Panc1 (cell line): ENCODE results near the gene FAM186B. TPM values are rescaled to one million over a fixed set of nuclear protein-coding genes. Genes with fewer than 3 reads are reported as not detected.

Experiments
- ATAC-seq: fragments of 200-7000 bp; cut with Tn5 transposase; 2 replicates; pipeline ENCODE4 v1.9.1; 2020; ENCODE audit warnings: mild to moderate bottlenecking, moderate library complexity
- BruUV-seq: library from RNA; stranded (reverse); fragments of 400-500 nt; replicated peaks from 2 replicates; lab custom pipeline; 2021; lab: Mats Ljungman, UMichigan
- CTCF ChIA-PET: fragments of 300-600 bp; sonication (Branson Sonifier 250); formaldehyde crosslinking; loops from one replicate; lab custom pipeline; 2022; ENCODE audit warnings: antibody characterized with exemption; lab: Charles Lee
- POLR2A ChIA-PET: fragments of 300-600 bp; sonication (Branson Sonifier 250); formaldehyde crosslinking; loops from one replicate; lab custom pipeline; 2022; ENCODE audit warnings: antibody characterized with exemption; lab: Charles Lee
- DNase-seq: peaks from one replicate; pipeline ENCODE4 v3.0.0-alpha.2; 2010; ENCODE audit warnings: low read depth, low spot score
- H3K27ac ChIP-seq: 2 replicates; pipeline ENCODE4 v1.5.1; 2011; ENCODE audit warnings: mild to moderate bottlenecking, low read length, inconsistent platforms
- H3K27me3 ChIP-seq: fragments of 200-500 bp; sonication (Bioruptor generic); 2 replicates; pipeline ENCODE4 v1.6.0; 2014; ENCODE audit warnings: low read length, inconsistent platforms; ENCODE audit not compliant: control insufficient read depth, insufficient read depth
- H3K36me3 ChIP-seq: fragments of 200-500 bp; sonication (Bioruptor generic); 2 replicates; pipeline ENCODE4 v1.5.1; 2014; ENCODE audit warnings: inconsistent platforms, mild to moderate bottlenecking, low read length, moderate library complexity; ENCODE audit not compliant: control insufficient read depth, insufficient read depth
- H3K4me1 ChIP-seq: 2 replicates; pipeline ENCODE4 v1.5.1; 2011; ENCODE audit warnings: inconsistent platforms, mild to moderate bottlenecking, low read length, moderate library complexity; ENCODE audit not compliant: control insufficient read depth, insufficient read depth
- H3K4me3 ChIP-seq, 2 experiments: 2 replicates each; pipeline ENCODE4 v1.5.1; 2011 to 2012; ENCODE audit warnings: low read depth in 2 of 2, low read length in 2 of 2, mild to moderate bottlenecking in 2 of 2, inconsistent platforms in 1 of 2, moderate library complexity in 1 of 2
- H3K9me3 ChIP-seq: fragments of 200-500 bp; sonication (Bioruptor generic); 2 replicates; pipeline ENCODE4 v1.5.1; 2014; ENCODE audit warnings: low read depth, mild to moderate bottlenecking, inconsistent platforms, low read length, moderate library complexity; ENCODE audit not compliant: control insufficient read depth, insufficient read depth
- CTCF ChIP-seq: fragments of 450-650 bp; IDR thresholded peaks from 2 replicates; pipeline ENCODE4 v1.5.1; 2017; ENCODE audit warnings: mild to moderate bottlenecking
- POLR2AphosphoS5 ChIP-seq: IDR thresholded peaks from 2 replicates; pipeline ENCODE4 v1.6.1; 2012; ENCODE audit warnings: mild to moderate bottlenecking, low read depth, low read length, moderate library complexity
- SIN3A ChIP-seq: IDR thresholded peaks from 2 replicates; pipeline ENCODE4 v1.6.1; 2012; ENCODE audit warnings: low read depth, mild to moderate bottlenecking, low read length, moderate library complexity, borderline replicate concordance; ENCODE audit not compliant: insufficient read depth
- TCF7L2 ChIP-seq: IDR thresholded peaks from 2 replicates; pipeline ENCODE4 v1.6.1; 2011; ENCODE audit warnings: mild to moderate bottlenecking, low read depth, low read length, inconsistent platforms
- in situ Hi-C: cut with HindIII; loops from 2 replicates; pipeline ENCODE4 v1.10.0; 2016; ENCODE audit warnings: low sequenced_read_pairs, low pct_unique_long_range_greater_than_20kb
- intact Hi-C: fragments of 100-400 bp; cut with micrococcal nuclease; formaldehyde crosslinking; loops from one replicate; pipeline ENCODE4 v1.10.0; 2022; ENCODE audit not compliant: unreplicated experiment
- total RNA-seq: library from RNA; stranded (reverse); gene quantifications from one replicate; pipeline ENCODE4 v1.2.1, GENCODE V29; 2021; ENCODE audit not compliant: unreplicated experiment
- TF ChIP-seq, protein P1 (sequence below), 2 experiments: IDR thresholded peaks; 2 replicates each; pipeline ENCODE4 v1.6.1; 2011 to 2012; ENCODE audit warnings: low read depth in 2 of 2, control low read depth in 1 of 2, low read length in 1 of 2, mild to moderate bottlenecking in 1 of 2, moderate library complexity in 1 of 2; ENCODE audit not compliant: insufficient read depth in 1 of 2

FAM186B gene
- total RNA-seq, 1 experiment from 2014 or later: 0.13 TPM

DNA sequence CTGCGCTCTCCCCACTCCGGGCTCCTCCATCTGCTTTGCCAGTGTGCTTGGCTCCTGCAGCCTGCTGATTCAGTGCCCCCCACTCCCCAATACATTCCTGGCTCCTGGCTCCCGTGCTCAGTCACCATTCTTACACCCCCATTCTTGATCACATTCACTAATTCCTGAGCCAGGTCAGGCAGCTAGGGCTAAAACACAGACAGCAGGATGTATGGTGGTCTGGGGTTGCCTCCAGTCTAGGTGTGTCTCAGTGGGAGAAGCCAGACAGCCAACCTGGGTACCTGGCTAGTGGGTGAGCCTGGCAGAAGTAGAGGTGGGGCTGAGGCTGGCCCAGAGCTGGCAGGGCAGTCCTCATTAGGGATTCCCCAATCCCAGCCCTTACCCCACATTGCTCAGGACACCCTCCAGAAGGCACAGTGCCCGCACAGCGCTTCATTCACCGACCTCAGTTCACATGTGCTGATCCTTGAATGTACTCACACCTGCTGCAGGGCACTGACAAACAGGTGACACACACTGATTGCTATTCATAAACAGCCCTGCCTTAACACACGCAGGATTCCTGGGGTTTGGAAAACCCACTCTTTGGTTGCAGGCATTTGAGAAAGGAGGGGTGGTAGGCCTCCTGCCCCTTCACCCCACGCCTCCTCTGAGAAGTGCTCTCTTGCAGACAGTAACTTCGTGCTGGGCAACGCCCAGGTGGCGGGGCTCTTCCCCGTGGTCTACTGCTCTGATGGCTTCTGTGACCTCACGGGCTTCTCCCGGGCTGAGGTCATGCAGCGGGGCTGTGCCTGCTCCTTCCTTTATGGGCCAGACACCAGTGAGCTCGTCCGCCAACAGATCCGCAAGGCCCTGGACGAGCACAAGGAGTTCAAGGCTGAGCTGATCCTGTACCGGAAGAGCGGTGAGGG, 65.0 kb downstream of the FAM186B start:
- Histone ChIP-seq H3K36me3 (no peaks in the 10 kb centered on the region), H3K4me1 (peaks cover 7% of the 10 kb centered on the region), H3K27ac (no peak overlapping the region), H3K9me3 (no peaks in the 10 kb centered on the region), H3K4me3 (no peak overlapping the region), H3K27me3 (peaks cover 7% of the 10 kb centered on the region; the same call in 1 of the 2 replicates)
- in situ Hi-C loops (no loop called here), intact Hi-C loops (no loop called here)
- CTCF ChIA-PET: no interaction called here
- TF ChIP-seq CTCF (no peak), SIN3A (no peak), TCF7L2 (no peak), POLR2AphosphoS5 (no peak)
- TF ChIP-seq, protein P1, sequence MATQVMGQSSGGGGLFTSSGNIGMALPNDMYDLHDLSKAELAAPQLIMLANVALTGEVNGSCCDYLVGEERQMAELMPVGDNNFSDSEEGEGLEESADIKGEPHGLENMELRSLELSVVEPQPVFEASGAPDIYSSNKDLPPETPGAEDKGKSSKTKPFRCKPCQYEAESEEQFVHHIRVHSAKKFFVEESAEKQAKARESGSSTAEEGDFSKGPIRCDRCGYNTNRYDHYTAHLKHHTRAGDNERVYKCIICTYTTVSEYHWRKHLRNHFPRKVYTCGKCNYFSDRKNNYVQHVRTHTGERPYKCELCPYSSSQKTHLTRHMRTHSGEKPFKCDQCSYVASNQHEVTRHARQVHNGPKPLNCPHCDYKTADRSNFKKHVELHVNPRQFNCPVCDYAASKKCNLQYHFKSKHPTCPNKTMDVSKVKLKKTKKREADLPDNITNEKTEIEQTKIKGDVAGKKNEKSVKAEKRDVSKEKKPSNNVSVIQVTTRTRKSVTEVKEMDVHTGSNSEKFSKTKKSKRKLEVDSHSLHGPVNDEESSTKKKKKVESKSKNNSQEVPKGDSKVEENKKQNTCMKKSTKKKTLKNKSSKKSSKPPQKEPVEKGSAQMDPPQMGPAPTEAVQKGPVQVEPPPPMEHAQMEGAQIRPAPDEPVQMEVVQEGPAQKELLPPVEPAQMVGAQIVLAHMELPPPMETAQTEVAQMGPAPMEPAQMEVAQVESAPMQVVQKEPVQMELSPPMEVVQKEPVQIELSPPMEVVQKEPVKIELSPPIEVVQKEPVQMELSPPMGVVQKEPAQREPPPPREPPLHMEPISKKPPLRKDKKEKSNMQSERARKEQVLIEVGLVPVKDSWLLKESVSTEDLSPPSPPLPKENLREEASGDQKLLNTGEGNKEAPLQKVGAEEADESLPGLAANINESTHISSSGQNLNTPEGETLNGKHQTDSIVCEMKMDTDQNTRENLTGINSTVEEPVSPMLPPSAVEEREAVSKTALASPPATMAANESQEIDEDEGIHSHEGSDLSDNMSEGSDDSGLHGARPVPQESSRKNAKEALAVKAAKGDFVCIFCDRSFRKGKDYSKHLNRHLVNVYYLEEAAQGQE (IDR thresholded peaks at IDR 0.05; ENCODE audit: insufficient read depth in 1 of 2, low read depth in 2 of 2, low read length in 1 of 2): no peak
- BruUV-seq: no TSS peak
- DNase-seq: no peak
- no peak for ATAC-seq
- POLR2A ChIA-PET: no interaction called here

DNA sequence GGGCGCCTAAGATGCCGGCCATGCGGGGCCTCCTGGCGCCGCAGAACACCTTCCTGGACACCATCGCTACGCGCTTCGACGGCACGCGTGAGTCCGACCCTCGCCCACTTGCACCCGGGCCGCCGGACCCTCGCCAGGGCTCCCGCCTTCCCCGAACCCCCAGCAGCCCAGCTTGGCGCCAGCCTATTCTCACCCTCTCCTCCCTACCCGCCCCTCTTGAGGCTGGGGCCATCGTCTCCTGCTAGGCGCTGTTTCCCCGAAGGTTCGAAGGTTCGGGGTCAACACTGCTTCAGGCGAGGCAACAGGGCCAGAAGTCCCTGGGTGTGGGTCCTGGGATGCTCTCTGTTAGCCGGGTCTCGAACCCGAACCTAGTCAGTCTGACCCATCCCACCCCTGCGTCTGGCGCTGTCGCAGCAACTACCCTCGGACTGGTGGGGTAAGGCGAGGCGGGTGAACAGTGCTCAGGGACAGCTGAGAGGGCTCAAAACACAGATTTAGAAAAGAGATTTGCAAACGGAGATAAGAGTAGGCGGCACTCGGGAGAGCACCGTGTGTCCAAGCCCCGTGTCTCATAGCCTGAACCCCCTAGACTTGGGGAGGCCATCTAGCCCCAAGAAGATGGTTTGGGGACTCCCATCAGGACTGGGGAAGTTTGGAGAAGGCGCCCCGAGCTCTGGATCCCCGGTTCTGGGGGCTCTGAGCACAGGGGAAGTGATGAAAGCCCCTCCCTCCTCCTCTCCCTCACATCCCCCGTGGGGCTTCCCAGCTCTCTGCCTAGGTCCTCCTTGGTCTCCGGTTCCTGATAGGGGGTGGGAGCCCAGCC, 65.8 kb downstream of the FAM186B start:
- POLR2A ChIA-PET: interaction anchor here (0.6 kb wide), 1 partner anchor 751 kb away, joined by 3 read pairs; no protein-coding TSS in a partner anchor
- intact Hi-C loops: no loop called here
- TF ChIP-seq, protein P1 (IDR thresholded peaks at IDR 0.05; ENCODE audit: insufficient read depth in 1 of 2, low read depth in 2 of 2, low read length in 1 of 2): no peak
- TF ChIP-seq SIN3A (no peak), CTCF (no peak), TCF7L2 (no peak), POLR2AphosphoS5 (no peak)
- Histone ChIP-seq H3K27me3 (peaks cover 7% of the 10 kb centered on the region; the same call in 1 of the 2 replicates), H3K4me3 (peak overlapping the region in 1 of 2 experiments; percentile 35; a peak in 2 of 4 replicates), H3K36me3 (no peaks in the 10 kb centered on the region), H3K4me1 (peaks cover 7% of the 10 kb centered on the region), H3K9me3 (no peaks in the 10 kb centered on the region), H3K27ac (no peak overlapping the region)
- DNase-seq (no peak), ATAC-seq (no peak)
- CTCF ChIA-PET: interaction anchor here (0.6 kb wide), 1 partner anchor 14 kb away, joined by 3 read pairs; no protein-coding TSS in a partner anchor
- in situ Hi-C loops: no loop called here
- BruUV-seq: no TSS peak
